Stimulated activated CD4-positive, alpha-beta T cell treated with anti-CD3 and anti-CD28 coated beads, Interleukin-4, amount 100 ng/mL, for 48 hours (primary cell): Measurements from ENCODE around the gene SOD1.
"Not testable (repeated sequence)": the region's sequence is repeated elsewhere in the genome, so short reads cannot be mapped to it uniquely, and the experiment has no call there.

Experiments used
- DNase-seq, 2 donors: peaks; one replicate each; pipeline ENCODE4 v3.0.0-alpha.2; 2020; ENCODE audit warnings: low read depth in 2 of 2

SOD1 gene

GRCh38 chr21:31659536-31660258 is at the start of gene SOD1:
TSS of gene SOD1 (plus strand) at chr21:31659693. CDS start at chr21:31659770, 77 bp downstream.
- peak; percentile 90 to 96 for DNase-seq

GRCh38 chr21:31611445-31611844 is 48.0 kb upstream of the SOD1 start:
- no peak for DNase-seq

GRCh38 chr21:31612894-31613785 is 46.4 kb upstream of the SOD1 start:
- DNase-seq: no peak

- DNase-seq: no peak
Measured at GRCh38 chr21:31614705-31615104, 44.8 kb upstream of the SOD1 start.

GRCh38 chr21:31616216-31616615 is 43.3 kb upstream of the SOD1 start:
- no peak for DNase-seq

- no peak for DNase-seq
Measured at GRCh38 chr21:31618696-31619430, 40.6 kb upstream of the SOD1 start.

- no peak for DNase-seq
Measured at GRCh38 chr21:31622397-31622796, 37.1 kb upstream of the SOD1 start.

- DNase-seq: no peak
Measured at GRCh38 chr21:31623664-31624063, 35.8 kb upstream of the SOD1 start.

- DNase-seq: no peak
Measured at GRCh38 chr21:31624181-31624580, 35.3 kb upstream of the SOD1 start.

- no peak for DNase-seq
Measured at GRCh38 chr21:31624961-31625491, 34.5 kb upstream of the SOD1 start.

- DNase-seq: no peak
Measured at GRCh38 chr21:31629972-31630711, 29.4 kb upstream of the SOD1 start.

- not testable (repeated sequence) for DNase-seq
Measured at GRCh38 chr21:31631881-31632280, 27.6 kb upstream of the SOD1 start.

GRCh38 chr21:31634993-31635392 is 24.5 kb upstream of the SOD1 start:
- no peak for DNase-seq

GRCh38 chr21:31636874-31637273 is 22.6 kb upstream of the SOD1 start:
- no peak for DNase-seq

GRCh38 chr21:31641416-31641922 is 18.0 kb upstream of the SOD1 start:
- no peak for DNase-seq

GRCh38 chr21:31644643-31645042 is 14.8 kb upstream of the SOD1 start:
- no peak for DNase-seq

GRCh38 chr21:31647650-31648049 is 11.8 kb upstream of the SOD1 start:
- no peak for DNase-seq

GRCh38 chr21:31650930-31651329 is 8.6 kb upstream of the SOD1 start:
- no peak for DNase-seq

- DNase-seq: not testable (repeated sequence)
Measured at GRCh38 chr21:31651491-31651890, 8.0 kb upstream of the SOD1 start.

GRCh38 chr21:31654340-31654739 is 5.2 kb upstream of the SOD1 start:
- DNase-seq: no peak
